IMR-90 (cell line): ENCODE measurements around the gene THY1. TPM values are rescaled to one million over a fixed set of nuclear protein-coding genes. Genes with fewer than 3 reads are reported as not detected.
A peak's percentile ranks its signal among the peaks of the same experiment; 100 is the strongest.

Source experiments
- ATAC-seq: fragments of 200-7000 bp; cut with Tn5 transposase; 2 replicates; pipeline ENCODE4 v1.9.1; 2020; ENCODE audit warnings: low read depth, mild to moderate bottlenecking, moderate library complexity
- BruUV-seq: library from RNA; stranded (reverse); fragments of 400-500 nt; replicated peaks from 2 replicates; lab custom pipeline; 2021; lab: Mats Ljungman, UMichigan
- CTCF ChIA-PET: fragments of 300-600 bp; formaldehyde crosslinking; extraction: SDS; loops from one replicate; lab custom pipeline; 2021; ENCODE audit warnings: antibody characterized with exemption; lab: Yijun Ruan, JAX
- POLR2A ChIA-PET: fragments of 300-600 bp; sonication (Branson Sonifier 250); formaldehyde crosslinking; loops from one replicate; lab custom pipeline; 2022; ENCODE audit warnings: antibody characterized with exemption; ENCODE audit not compliant: unreplicated experiment; lab: Charles Lee
- DNase-seq: peaks from one replicate; pipeline ENCODE4 v3.0.0; 2013
- H2AFZ ChIP-seq: replicated peaks from 2 replicates; pipeline ENCODE3; 2013; ENCODE audit warnings: low read length, mild to moderate bottlenecking; ENCODE audit not compliant: poor library complexity
- H2AK5ac ChIP-seq: 2 replicates; pipeline ENCODE4 v1.6.1; 2013; ENCODE audit warnings: low read depth, low read length, inconsistent platforms
- H2AK9ac ChIP-seq: replicated peaks from 2 replicates; pipeline ENCODE3; 2013; ENCODE audit warnings: mild to moderate bottlenecking, low read depth, low read length, moderate library complexity; ENCODE audit not compliant: poor library complexity
- H2BK120ac ChIP-seq: 2 replicates; pipeline ENCODE4 v1.6.1; 2013; ENCODE audit warnings: low read depth, low read length, inconsistent platforms
- H2BK15ac ChIP-seq: 3 replicates; pipeline ENCODE4 v1.6.1; 2013; ENCODE audit warnings: low read depth, low read length, inconsistent platforms
- H2BK20ac ChIP-seq: 2 replicates; pipeline ENCODE4 v1.6.1; 2013; ENCODE audit warnings: low read depth, mild to moderate bottlenecking, inconsistent platforms, low read length, moderate library complexity
- H2BK5ac ChIP-seq: 2 replicates; pipeline ENCODE4 v1.6.1; 2013; ENCODE audit warnings: mild to moderate bottlenecking, low read depth, low read length, inconsistent platforms; ENCODE audit not compliant: poor library complexity, severe bottlenecking
- H3K14ac ChIP-seq: replicated peaks from 2 replicates; pipeline ENCODE4 v1.6.1; 2013; ENCODE audit warnings: low read depth, low read length, inconsistent platforms
- H3K18ac ChIP-seq: 2 replicates; pipeline ENCODE4 v1.6.1; 2013; ENCODE audit warnings: low read depth, low read length, control low read depth
- H3K23ac ChIP-seq: 2 replicates; pipeline ENCODE4 v1.6.1; 2013; ENCODE audit warnings: low read depth, low read length, inconsistent platforms
- H3K27ac ChIP-seq: 2 replicates; pipeline ENCODE4 v1.5.1; 2013; ENCODE audit warnings: mild to moderate bottlenecking, control low read depth, low read length; ENCODE audit not compliant: insufficient read depth
- H3K27me3 ChIP-seq: 2 replicates; pipeline ENCODE4 v1.6.1; 2013; ENCODE audit warnings: low read length; ENCODE audit not compliant: control insufficient read depth, insufficient read depth
- H3K36me3 ChIP-seq: 2 replicates; pipeline ENCODE4 v1.6.1; 2013; ENCODE audit warnings: low read length, mixed read lengths; ENCODE audit not compliant: control insufficient read depth, insufficient read depth
- H3K4ac ChIP-seq: 2 replicates; pipeline ENCODE4 v1.6.1; 2013; ENCODE audit warnings: low read depth, low read length, inconsistent platforms
- H3K4me1 ChIP-seq: 2 replicates; pipeline ENCODE4 v1.6.1; 2013; ENCODE audit warnings: low read length, mixed read lengths; ENCODE audit not compliant: control insufficient read depth, insufficient read depth
- H3K4me2 ChIP-seq: 2 replicates; pipeline ENCODE4 v1.6.1; 2013; ENCODE audit warnings: low read depth, mild to moderate bottlenecking, control low read depth, low read length, moderate library complexity
- H3K4me3 ChIP-seq: 2 replicates; pipeline ENCODE4 v1.5.1; 2013; ENCODE audit warnings: low read depth, mild to moderate bottlenecking, control low read depth, low read length, moderate library complexity; ENCODE audit not compliant: insufficient read depth
- H3K56ac ChIP-seq: 2 replicates; pipeline ENCODE4 v1.6.1; 2013; ENCODE audit warnings: low read length, inconsistent platforms; ENCODE audit not compliant: insufficient read depth; ENCODE audit errors: extremely low read depth
- H3K79me1 ChIP-seq, 2 experiments: 2 replicates each; pipeline ENCODE4 v1.6.1; 2013; ENCODE audit warnings: low read length in 2 of 2, inconsistent platforms in 1 of 2, low read depth in 1 of 2
- H3K9ac ChIP-seq: 2 replicates; pipeline ENCODE4 v1.6.1; 2013; ENCODE audit warnings: low read depth, low read length, control low read depth
- H3K9me1 ChIP-seq: 2 replicates; pipeline ENCODE4 v1.6.1; 2013; ENCODE audit warnings: low read length, inconsistent platforms; ENCODE audit not compliant: insufficient read depth
- H3K9me3 ChIP-seq: 2 replicates; pipeline ENCODE4 v1.6.1; 2013; ENCODE audit warnings: low read length; ENCODE audit not compliant: control insufficient read depth, insufficient read depth
- H4K20me1 ChIP-seq: 2 replicates; pipeline ENCODE4 v1.6.1; 2013; ENCODE audit warnings: low read length, inconsistent platforms; ENCODE audit not compliant: insufficient read depth
- H4K5ac ChIP-seq: 2 replicates; pipeline ENCODE4 v1.6.1; 2013; ENCODE audit warnings: mild to moderate bottlenecking, low read depth, low read length, control low read depth
- H4K8ac ChIP-seq, 2 experiments: 2 replicates each; pipeline ENCODE4 v1.6.1; 2013; ENCODE audit warnings: low read depth in 2 of 2, low read length in 2 of 2, control low read depth in 1 of 2, inconsistent platforms in 1 of 2
- H4K91ac ChIP-seq: 2 replicates; pipeline ENCODE4 v1.6.1; 2013; ENCODE audit warnings: low read depth, low read length, inconsistent platforms; ENCODE audit not compliant: insufficient read depth
- BHLHE40 ChIP-seq: fragments of 150-350 bp; IDR thresholded peaks from 2 replicates; pipeline ENCODE4 v1.6.1; 2016; ENCODE audit warnings: mild to moderate bottlenecking, low read depth, low read length
- CHD1 ChIP-seq: IDR thresholded peaks from 2 replicates; pipeline ENCODE4 v1.6.1; 2012; ENCODE audit warnings: low read depth, low read length, improper control_type of control experiment
- CTCF ChIP-seq: conservative IDR thresholded peaks from 2 replicates; pipeline ENCODE4 v1.5.1; 2012; ENCODE audit warnings: mild to moderate bottlenecking, low read depth, low read length, improper control_type of control experiment
- ELK1 ChIP-seq: fragments of 150-350 bp; IDR thresholded peaks from 2 replicates; pipeline ENCODE4 v1.6.1; 2016; ENCODE audit warnings: low read depth, mild to moderate bottlenecking, low read length, moderate library complexity, borderline replicate concordance
- MAFK ChIP-seq: IDR thresholded peaks from 2 replicates; pipeline ENCODE4 v1.6.1; 2012; ENCODE audit warnings: low read depth, low read length, improper control_type of control experiment
- MXI1 ChIP-seq: IDR thresholded peaks from 2 replicates; pipeline ENCODE4 v1.6.1; 2012; ENCODE audit warnings: low read depth, mild to moderate bottlenecking, low read length, moderate library complexity, borderline replicate concordance
- RAD21 ChIP-seq: IDR thresholded peaks from 2 replicates; pipeline ENCODE4 v1.6.1; 2012; ENCODE audit warnings: low read length, improper control_type of control experiment
- USF2 ChIP-seq: fragments of 150-350 bp; IDR thresholded peaks from 2 replicates; pipeline ENCODE4 v1.6.1; 2017; ENCODE audit warnings: mild to moderate bottlenecking, antibody characterized with exemption, low read length, low read depth
- WGBS, 2 experiments: methylation state at CpG; one replicate each; pipeline versions ENCODE4 v1.1.5 to v1.1.7; 2013; ENCODE audit warnings: missing lambda C conversion rate in 2 of 2; ENCODE audit not compliant: insufficient read length in 1 of 2; ENCODE audit errors: extremely low coverage in 2 of 2; 5-methylcytosine and 5-hydroxymethylcytosine counted together
- dilution Hi-C: fragments of 300-500 bp; cut with HindIII; formaldehyde crosslinking; loops from one replicate; pipeline ENCODE4 v1.14.3; 2018; ENCODE audit warnings: low sequenced_read_pairs; ENCODE audit not compliant: unreplicated experiment
- in situ Hi-C: fragments of 300-500 bp; cut with MboI; formaldehyde crosslinking; loops from 3 replicates; pipeline ENCODE4 v1.14.3; 2019; ENCODE audit warnings: low sequenced_read_pairs, inconsistent platforms, mixed read lengths
- intact Hi-C: fragments of 100-400 bp; cut with micrococcal nuclease; formaldehyde crosslinking; loops from 2 replicates; pipeline ENCODE4 v1.10.0; 2022
- polyA plus RNA-seq, 3 experiments: library from polyadenylated mRNA; depleted of rRNA; stranded (reverse); fragments of >200 nt; gene quantifications; 2 replicates each; pipeline ENCODE4 v1.2.3, GENCODE V29; 2012; ENCODE audit warnings: low replicate concordance in 1 of 3
- total RNA-seq: library from RNA; depleted of rRNA; stranded (reverse); fragments of >200 nt; gene quantifications from 2 replicates; pipeline ENCODE4 v1.2.3, GENCODE V29; 2012

The THY1 gene
- total and polyA plus RNA-seq, 2 of the 4 experiments (the other 2 are of a cell fraction): 703 to 2,603 TPM

GRCh38 chr11:119420631-119421030, 2.3 kb downstream of the THY1 start:
- Histone ChIP-seq H3K23ac (peak overlapping the region; percentile 87; the same call in 1 of the 2 replicates), H2BK20ac (no peak overlapping the region), H3K18ac (no peak overlapping the region), H3K4me3 (peak overlapping the region; percentile 22), H4K20me1 (peaks cover 50% of the 10 kb centered on the region), H2AFZ (no peak overlapping the region), H3K56ac (no peak overlapping the region), H3K4me2 (peak overlapping the region; percentile 67), H3K27me3 (no peaks in the 10 kb centered on the region), H3K79me1 (peaks cover 20 to 59% of the 10 kb centered on the region in 2 experiments), H2BK15ac (no peak overlapping the region), H4K8ac (no peak overlapping the region), H2BK120ac (peak overlapping the region; percentile 51; the same call in 1 of the 2 replicates), H4K91ac (no peak overlapping the region; the same call in 1 of the 2 replicates), H3K9me1 (peaks cover 39% of the 10 kb centered on the region), H4K5ac (no peak overlapping the region), H3K9me3 (no peaks in the 10 kb centered on the region), H3K36me3 (peaks cover 26% of the 10 kb centered on the region), H2BK5ac (peak overlapping the region; percentile 35), H3K14ac (peak overlapping the region; percentile 87; the same call in 1 of the 2 replicates), H3K27ac (peak overlapping the region; percentile 9; the same call in 1 of the 2 replicates), H3K4me1 (peaks cover 26% of the 10 kb centered on the region), H2AK9ac (peak overlapping the region; percentile 61), H3K9ac (peak overlapping the region; percentile 10; the same call in 1 of the 2 replicates), H2AK5ac (peak overlapping the region; percentile 31; the same call in 1 of the 2 replicates), H3K4ac (peak overlapping the region; percentile 68; the same call in 1 of the 2 replicates)
- CTCF ChIA-PET: no interaction called here
- in situ Hi-C loops (no loop called here), intact Hi-C loops (no loop called here), dilution Hi-C loops (no loop called here)
- ATAC-seq: no peak
- no peak for TF ChIP-seq RAD21
- TF ChIP-seq CTCF: no peak
- no peak for TF ChIP-seq BHLHE40
- no peak for TF ChIP-seq CHD1
- TF ChIP-seq MAFK: no peak
- no peak for TF ChIP-seq MXI1
- no peak for TF ChIP-seq ELK1
- TF ChIP-seq USF2: no peak
- no TSS peak for BruUV-seq
- WGBS, 2 experiments: 92% methylated on average over 7 of the region's 8 CpGs; no CpG with 5 or more reads in 1 of the 2 experiments
- POLR2A ChIA-PET: no interaction called here
- no peak for DNase-seq
